H1 (cell line): ENCODE data around the gene CSTF2. TPM values are rescaled to one million over a fixed set of nuclear protein-coding genes. Genes with fewer than 3 reads are reported as not detected.

Experiments
- KDM4A ChIP-seq: IDR thresholded peaks from one replicate; pipeline ENCODE4 v1.7.1; 2012; ENCODE audit warnings: low read depth, mild to moderate bottlenecking, moderate library complexity, low read length, inconsistent platforms; ENCODE audit not compliant: severe bottlenecking
- PHF8 ChIP-seq: fragments of 200-600 bp; sonication (generic); conservative IDR thresholded peaks from 2 replicates; pipeline ENCODE4 v1.7.1; 2012; ENCODE audit warnings: low read depth, mild to moderate bottlenecking, inconsistent platforms, low read length, moderate library complexity
- SIN3A ChIP-seq, 2 experiments: IDR thresholded peaks in 1 of 2; conservative IDR thresholded peaks in 1 of 2; 2 replicates each; pipeline ENCODE4 v1.6.1; 2011 to 2012; ENCODE audit warnings: low read length in 2 of 2, improper control_type of control experiment in 1 of 2, low read depth in 1 of 2, mild to moderate bottlenecking in 1 of 2
- SP4 ChIP-seq: IDR thresholded peaks from 2 replicates; pipeline ENCODE4 v1.6.1; 2012; ENCODE audit warnings: low read length, inconsistent platforms
- polyA plus RNA-seq, 7 experiments: library from polyadenylated mRNA; depleted of rRNA in 3 of 7; stranded (reverse) in 5 of 7; unstranded in 2 of 7; fragments of >200 nt in 5 of 7; fragments of 200-250 nt in 2 of 7; gene quantifications; 1 replicate in 5 of 7; 2 replicates in 1 of 7; 4 replicates in 1 of 7; pipeline versions ENCODE4 v1.2.1 to v1.2.3, GENCODE V29; 2011 to 2013; ENCODE audit warnings: missing spikeins in 2 of 7, mixed read lengths in 2 of 7
- total RNA-seq: library from RNA; stranded (reverse); fragmentation: NEBNext Ultra II Directional; extraction: Animal tissue kit (Norgen Biotek cat#: 25700); gene quantifications from 2 replicates; pipeline ENCODE4 v1.2.1, GENCODE V29; 2021
- TF ChIP-seq, protein P1 (sequence below): fragments of 300-600 bp; sonication (generic); IDR thresholded peaks from 2 replicates; pipeline ENCODE4 v1.7.1; 2012; ENCODE audit warnings: low read length, moderate library complexity, mild to moderate bottlenecking, inconsistent platforms; ENCODE audit not compliant: insufficient replicate concordance
- TF ChIP-seq, protein P2 (sequence below), 3 experiments: IDR thresholded peaks; 1 replicate in 2 of 3; 2 replicates in 1 of 3; pipeline versions ENCODE4 v1.5.1 to v1.6.1; 2011; ENCODE audit warnings: low read length in 3 of 3, mild to moderate bottlenecking in 3 of 3, inconsistent platforms in 2 of 3, low read depth in 1 of 3, moderate library complexity in 1 of 3; ENCODE audit not compliant: insufficient read depth in 1 of 3; ENCODE audit errors: control extremely low read depth in 1 of 3

CSTF2 gene
- total and polyA plus RNA-seq, 2 of the 8 experiments (the other 6 are each of a cell fraction or from before 2014, with no cell fraction given) = 20.7 to 30.9 TPM

DNA sequence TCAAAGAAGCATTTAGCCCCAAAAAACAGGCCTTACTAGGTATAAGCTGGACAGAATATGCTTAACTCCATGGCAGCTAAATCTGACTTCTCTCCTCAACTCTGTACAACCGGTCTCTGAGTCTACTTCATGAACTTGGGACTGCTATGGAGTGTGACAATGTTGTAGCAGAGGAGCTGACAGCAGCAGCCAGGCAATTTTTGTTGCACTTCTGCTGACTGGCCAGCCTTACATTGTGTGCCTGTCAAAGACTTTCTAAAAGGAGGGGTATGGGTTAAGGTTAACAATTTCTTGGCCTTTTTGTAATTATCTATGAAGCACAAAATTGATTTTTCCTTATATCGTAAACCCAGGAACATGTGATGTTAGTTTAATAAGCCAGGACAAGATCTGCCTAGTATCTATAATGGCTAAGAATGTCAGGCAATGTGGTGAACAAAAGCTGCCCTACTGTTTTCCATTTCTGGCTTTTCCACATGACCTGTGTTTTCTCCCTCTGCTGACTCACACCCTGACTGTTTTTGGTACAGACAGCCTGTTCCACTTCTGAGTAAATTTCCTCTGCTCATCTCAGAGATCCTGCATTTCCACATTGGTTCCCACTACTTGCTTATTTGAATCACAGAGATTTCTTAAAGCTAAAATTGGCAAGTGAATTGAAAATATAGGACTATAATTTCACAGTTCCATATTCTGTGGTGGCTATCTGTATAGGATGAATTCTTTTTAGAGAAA is 44.6 kb downstream of the CSTF2 start (continued):
- TF ChIP-seq, protein P1, sequence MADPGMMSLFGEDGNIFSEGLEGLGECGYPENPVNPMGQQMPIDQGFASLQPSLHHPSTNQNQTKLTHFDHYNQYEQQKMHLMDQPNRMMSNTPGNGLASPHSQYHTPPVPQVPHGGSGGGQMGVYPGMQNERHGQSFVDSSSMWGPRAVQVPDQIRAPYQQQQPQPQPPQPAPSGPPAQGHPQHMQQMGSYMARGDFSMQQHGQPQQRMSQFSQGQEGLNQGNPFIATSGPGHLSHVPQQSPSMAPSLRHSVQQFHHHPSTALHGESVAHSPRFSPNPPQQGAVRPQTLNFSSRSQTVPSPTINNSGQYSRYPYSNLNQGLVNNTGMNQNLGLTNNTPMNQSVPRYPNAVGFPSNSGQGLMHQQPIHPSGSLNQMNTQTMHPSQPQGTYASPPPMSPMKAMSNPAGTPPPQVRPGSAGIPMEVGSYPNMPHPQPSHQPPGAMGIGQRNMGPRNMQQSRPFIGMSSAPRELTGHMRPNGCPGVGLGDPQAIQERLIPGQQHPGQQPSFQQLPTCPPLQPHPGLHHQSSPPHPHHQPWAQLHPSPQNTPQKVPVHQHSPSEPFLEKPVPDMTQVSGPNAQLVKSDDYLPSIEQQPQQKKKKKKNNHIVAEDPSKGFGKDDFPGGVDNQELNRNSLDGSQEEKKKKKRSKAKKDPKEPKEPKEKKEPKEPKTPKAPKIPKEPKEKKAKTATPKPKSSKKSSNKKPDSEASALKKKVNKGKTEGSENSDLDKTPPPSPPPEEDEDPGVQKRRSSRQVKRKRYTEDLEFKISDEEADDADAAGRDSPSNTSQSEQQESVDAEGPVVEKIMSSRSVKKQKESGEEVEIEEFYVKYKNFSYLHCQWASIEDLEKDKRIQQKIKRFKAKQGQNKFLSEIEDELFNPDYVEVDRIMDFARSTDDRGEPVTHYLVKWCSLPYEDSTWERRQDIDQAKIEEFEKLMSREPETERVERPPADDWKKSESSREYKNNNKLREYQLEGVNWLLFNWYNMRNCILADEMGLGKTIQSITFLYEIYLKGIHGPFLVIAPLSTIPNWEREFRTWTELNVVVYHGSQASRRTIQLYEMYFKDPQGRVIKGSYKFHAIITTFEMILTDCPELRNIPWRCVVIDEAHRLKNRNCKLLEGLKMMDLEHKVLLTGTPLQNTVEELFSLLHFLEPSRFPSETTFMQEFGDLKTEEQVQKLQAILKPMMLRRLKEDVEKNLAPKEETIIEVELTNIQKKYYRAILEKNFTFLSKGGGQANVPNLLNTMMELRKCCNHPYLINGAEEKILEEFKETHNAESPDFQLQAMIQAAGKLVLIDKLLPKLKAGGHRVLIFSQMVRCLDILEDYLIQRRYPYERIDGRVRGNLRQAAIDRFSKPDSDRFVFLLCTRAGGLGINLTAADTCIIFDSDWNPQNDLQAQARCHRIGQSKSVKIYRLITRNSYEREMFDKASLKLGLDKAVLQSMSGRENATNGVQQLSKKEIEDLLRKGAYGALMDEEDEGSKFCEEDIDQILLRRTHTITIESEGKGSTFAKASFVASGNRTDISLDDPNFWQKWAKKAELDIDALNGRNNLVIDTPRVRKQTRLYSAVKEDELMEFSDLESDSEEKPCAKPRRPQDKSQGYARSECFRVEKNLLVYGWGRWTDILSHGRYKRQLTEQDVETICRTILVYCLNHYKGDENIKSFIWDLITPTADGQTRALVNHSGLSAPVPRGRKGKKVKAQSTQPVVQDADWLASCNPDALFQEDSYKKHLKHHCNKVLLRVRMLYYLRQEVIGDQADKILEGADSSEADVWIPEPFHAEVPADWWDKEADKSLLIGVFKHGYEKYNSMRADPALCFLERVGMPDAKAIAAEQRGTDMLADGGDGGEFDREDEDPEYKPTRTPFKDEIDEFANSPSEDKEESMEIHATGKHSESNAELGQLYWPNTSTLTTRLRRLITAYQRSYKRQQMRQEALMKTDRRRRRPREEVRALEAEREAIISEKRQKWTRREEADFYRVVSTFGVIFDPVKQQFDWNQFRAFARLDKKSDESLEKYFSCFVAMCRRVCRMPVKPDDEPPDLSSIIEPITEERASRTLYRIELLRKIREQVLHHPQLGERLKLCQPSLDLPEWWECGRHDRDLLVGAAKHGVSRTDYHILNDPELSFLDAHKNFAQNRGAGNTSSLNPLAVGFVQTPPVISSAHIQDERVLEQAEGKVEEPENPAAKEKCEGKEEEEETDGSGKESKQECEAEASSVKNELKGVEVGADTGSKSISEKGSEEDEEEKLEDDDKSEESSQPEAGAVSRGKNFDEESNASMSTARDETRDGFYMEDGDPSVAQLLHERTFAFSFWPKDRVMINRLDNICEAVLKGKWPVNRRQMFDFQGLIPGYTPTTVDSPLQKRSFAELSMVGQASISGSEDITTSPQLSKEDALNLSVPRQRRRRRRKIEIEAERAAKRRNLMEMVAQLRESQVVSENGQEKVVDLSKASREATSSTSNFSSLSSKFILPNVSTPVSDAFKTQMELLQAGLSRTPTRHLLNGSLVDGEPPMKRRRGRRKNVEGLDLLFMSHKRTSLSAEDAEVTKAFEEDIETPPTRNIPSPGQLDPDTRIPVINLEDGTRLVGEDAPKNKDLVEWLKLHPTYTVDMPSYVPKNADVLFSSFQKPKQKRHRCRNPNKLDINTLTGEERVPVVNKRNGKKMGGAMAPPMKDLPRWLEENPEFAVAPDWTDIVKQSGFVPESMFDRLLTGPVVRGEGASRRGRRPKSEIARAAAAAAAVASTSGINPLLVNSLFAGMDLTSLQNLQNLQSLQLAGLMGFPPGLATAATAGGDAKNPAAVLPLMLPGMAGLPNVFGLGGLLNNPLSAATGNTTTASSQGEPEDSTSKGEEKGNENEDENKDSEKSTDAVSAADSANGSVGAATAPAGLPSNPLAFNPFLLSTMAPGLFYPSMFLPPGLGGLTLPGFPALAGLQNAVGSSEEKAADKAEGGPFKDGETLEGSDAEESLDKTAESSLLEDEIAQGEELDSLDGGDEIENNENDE = no peak
- TF ChIP-seq PHF8 (no peak), SIN3A (conservative IDR thresholded peaks at IDR 0.05 in 1 of 2, IDR thresholded peaks at IDR 0.05 in 1 of 2; ENCODE audit: low read depth in 1 of 2, low read length in 2 of 2) (no peak), SP4 (no peak), KDM4A (no peak)
- TF ChIP-seq, protein P2, sequence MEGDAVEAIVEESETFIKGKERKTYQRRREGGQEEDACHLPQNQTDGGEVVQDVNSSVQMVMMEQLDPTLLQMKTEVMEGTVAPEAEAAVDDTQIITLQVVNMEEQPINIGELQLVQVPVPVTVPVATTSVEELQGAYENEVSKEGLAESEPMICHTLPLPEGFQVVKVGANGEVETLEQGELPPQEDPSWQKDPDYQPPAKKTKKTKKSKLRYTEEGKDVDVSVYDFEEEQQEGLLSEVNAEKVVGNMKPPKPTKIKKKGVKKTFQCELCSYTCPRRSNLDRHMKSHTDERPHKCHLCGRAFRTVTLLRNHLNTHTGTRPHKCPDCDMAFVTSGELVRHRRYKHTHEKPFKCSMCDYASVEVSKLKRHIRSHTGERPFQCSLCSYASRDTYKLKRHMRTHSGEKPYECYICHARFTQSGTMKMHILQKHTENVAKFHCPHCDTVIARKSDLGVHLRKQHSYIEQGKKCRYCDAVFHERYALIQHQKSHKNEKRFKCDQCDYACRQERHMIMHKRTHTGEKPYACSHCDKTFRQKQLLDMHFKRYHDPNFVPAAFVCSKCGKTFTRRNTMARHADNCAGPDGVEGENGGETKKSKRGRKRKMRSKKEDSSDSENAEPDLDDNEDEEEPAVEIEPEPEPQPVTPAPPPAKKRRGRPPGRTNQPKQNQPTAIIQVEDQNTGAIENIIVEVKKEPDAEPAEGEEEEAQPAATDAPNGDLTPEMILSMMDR (IDR thresholded peaks at IDR 0.05; ENCODE audit: control extremely low read depth in 1 of 3, insufficient read depth in 1 of 3, low read depth in 1 of 3, low read length in 3 of 3) = no peak
